GM18870 (cell line): ENCODE measurements around the gene PTGES3.
"Not testable (repeated sequence)": the region's sequence is repeated elsewhere in the genome, so short reads cannot be mapped to it uniquely, and the experiment has no call there.

Experiments used
- ATAC-seq: cut with Tn5 transposase; IDR thresholded peaks from one replicate; pipeline ENCODE4 v1.9.1; 2021; ENCODE audit warnings: moderate library complexity; ENCODE audit not compliant: unreplicated experiment

The PTGES3 gene

DNA sequence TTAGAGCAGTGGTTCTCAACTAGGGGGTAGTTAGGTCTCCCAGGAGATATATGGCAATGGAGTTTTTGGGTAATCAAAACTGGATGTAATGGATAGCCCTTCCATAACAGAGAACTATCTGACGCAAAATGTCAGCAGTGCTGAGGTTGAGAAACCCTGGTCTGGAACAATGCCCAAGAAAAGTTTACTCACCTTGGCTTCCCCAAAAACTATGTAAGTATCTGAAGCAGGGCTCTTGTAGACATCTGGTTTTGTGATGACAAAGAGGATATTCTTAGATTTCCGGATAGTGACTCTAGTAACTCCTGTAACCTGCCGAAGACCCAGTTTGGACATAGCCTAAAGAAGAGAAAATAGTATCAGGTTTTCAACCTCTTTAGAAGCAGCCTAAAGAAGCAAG, 25.3 kb upstream of the PTGES3 start:
- ATAC-seq: no peak

DNA sequence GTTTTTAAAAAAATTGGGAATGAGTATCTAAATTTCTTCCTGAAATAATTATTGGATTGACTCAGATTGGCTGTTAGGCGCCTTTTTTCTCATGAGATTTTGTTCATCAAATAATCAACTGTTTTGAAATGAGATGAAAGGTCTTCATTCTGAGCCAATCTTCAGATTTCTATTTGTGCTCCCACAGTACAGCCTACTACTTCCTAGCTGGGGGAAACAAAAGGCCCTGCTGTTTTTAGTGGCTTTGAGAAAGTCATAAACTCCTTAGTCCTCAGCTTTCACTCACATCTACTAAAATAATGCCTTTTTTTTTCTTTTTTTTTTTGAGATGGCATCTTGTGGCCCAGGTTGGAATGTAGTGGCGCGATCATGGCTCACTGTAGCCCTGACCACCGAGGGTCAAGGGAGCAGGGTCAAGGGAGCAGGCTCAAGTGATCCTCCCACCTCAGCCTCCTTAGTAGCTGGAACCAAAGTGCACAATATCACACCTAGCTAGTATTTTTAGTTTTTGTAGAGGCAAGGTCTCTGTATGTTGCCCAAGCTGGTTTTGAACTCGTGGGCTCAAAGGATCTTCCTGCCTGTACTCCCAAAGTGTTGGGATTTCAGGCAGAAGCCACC, 21.8 kb upstream of the PTGES3 start:
- ATAC-seq: no peak

DNA sequence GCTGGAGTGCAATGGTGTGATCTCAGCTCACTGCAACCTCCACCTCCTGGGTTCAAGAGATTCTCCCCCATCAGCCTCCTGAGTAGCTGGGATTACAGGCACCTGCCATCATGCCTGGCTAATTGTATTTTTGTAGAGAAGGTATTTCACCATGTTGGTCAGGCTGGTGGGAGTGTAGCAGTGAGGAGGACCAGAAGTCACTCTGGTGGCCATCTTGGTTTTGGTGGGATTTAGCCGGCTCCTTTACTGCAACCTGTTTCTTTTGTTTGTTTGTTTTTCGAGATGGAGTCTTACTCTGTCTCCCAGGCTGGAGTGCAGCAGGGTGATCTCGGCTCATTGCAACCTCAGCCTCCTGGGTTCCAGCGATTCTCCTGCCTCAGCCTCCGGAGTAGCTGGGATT, 16.4 kb upstream of the PTGES3 start:
- not testable (repeated sequence) for ATAC-seq

DNA sequence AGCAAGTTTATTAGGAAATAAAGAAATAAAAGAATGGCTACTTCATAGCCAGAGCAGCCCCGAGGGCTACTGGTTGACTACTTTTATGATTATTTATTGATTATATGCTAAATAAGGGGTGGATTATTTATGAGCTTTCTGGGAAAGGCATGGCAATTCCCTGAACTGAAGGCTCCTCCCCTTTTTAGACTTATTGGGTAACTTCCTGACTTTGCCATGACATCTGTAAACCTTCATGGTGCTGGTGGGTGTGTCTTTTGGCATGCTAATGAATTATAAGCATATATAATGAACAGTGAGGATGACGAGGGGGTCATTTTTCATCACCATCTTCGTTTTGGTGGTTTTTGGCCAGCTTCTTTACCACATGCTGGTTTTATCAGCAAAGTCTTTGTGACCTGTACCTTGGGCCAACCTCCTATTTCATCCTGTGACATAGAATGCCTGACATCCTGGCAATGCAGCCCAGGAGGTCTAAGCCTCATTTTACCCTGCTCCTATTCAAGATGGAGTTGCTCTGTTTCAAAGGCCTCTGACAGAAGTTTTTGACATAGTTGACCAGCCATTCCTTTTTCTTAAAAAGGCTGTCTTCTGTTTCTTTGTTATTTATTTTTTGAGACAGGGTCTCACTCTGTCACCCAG, 11.1 kb upstream of the PTGES3 start:
- no peak for ATAC-seq

DNA sequence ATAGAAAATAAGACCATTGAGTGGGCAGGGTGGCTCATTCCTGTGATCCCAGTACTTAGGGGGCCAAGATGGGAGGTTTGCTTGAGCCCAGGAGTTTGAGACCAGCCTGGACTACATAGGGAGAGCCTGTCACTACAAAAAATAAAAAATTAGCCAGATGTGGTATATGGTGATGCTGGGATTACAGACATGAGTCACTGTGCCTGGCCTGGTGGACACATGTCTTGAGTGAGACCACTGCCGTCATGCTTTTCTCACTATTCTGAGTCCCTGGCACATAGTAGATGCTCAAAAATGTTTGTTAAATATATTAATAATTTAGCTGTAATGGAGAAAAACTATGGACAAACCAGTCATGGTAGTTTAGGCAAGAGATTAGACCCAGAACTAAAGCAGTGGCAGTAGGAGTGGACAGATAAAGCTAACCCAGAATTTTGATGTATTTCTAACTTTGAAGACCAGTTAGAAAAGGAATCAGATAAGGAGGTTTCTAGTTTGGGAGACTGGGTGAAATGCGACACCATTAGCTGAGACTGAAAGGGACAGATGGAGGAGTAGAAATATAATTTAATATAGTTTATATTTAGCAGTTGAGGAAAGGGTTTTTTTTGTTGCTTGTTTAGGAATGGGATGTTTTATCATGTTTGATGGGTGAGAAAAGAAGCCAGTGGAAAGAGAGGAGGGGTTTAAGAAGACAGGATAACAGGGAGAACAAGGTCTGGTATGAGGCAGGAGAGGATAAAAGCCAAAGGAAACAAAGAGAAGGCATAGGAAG, 7.4 kb upstream of the PTGES3 start:
- no peak for ATAC-seq

DNA sequence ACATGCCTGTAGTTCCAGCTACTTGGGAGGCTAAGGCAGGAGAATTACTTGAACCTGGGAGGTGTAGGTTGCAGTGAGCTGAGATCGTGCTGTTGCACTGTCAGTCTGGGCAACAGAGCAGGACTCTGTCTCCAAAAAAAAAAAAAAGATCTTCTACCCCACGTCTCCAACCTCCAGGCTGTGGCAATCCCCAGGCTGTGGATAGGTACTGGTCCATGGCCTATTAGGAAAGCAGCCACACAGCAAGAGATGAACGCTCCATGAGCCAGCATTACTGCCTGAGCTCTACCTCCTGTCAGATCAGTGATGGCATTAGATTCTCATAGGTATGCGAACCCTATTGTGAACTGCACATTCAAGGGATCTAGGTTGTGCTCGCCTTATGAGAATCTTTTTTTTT, 6.1 kb upstream of the PTGES3 start:
- ATAC-seq: no peak

DNA sequence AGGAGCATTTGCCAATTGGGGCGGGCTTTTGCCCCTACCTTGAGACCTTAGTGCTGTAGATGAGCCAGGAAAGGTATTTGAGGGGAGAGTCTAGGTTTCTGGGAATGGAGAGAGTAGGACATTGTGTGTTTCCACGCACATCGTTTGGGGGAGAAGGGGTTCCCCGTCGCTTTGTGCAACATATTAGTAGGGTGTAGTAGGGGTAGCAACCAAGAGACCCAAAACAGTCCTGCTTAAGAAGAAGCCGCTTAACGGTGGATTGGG, 694 bp upstream of the PTGES3 start:
- ATAC-seq: peak; percentile 2

DNA sequence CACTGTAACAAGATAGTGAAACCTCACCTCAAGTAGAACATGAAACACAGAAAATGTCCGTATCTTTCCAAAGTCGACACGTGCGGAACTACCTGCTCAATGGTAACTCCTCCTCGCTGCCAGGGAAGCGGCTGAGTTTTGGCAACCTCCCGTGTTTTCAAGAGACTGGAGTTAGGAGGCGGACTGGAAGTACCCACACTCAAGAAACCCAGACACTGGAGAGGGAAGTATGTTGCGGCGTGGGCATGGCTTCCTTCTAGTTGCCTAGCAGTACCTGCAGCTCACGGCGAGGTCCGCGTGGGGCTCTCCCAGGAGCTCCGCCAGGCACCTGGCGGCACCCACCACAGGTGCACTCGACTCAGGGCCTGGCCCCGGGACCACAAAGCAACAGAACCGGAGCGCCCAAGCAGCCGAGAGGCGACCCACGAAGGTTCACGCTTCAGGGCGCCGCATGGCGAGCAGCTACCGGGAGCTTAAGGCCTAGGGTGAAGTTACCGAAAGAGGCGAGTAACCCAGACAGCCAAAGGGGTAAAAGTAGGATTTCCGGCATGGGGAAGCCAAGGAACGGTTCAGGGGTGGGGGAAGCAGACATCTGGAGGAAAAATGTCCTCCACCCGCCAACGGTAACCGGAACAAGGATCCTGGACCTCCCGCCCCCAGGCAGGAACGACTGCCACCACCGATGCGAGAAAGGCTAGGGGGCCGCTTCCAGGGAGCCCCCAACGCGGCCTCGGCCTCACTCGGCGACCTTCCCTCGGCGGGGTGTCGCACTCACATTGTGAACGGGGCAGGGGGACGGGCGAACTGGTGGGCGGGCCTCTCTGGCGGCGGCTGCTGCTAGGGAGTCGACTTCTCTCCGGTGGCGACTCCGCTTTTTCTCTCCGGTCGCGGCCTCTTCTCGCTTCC, 608 bp downstream of the PTGES3 start:
- ATAC-seq: peak; percentile 6

DNA sequence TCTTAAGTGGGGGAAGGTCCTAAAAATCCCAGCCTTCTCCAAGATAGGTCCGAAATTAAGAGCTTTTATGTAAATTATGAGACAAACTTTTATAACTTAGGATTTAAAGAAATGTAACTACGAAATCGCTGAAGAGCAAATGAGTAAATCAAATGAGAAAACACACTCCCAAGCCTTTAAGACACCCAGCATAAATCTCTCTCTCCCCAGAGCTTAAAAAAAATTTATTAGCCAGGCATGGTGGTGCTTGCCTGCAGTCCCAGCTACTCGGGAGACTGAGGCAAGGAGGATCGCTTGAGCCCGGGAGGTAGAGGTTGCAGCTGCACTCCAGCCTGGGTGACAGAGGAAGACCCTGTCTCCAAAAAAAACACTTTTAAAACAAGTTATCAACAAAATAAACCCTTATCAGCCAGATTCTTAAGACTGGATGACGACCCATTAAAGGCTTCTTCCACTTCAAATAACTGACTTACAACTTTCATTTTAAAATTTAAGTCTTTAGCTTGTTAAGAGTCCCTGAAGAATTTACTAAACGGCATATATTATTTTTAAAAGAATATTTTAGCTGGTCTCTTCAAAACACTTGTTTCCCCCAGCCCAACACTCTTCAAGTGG, 3.2 kb downstream of the PTGES3 start:
- ATAC-seq: no peak

DNA sequence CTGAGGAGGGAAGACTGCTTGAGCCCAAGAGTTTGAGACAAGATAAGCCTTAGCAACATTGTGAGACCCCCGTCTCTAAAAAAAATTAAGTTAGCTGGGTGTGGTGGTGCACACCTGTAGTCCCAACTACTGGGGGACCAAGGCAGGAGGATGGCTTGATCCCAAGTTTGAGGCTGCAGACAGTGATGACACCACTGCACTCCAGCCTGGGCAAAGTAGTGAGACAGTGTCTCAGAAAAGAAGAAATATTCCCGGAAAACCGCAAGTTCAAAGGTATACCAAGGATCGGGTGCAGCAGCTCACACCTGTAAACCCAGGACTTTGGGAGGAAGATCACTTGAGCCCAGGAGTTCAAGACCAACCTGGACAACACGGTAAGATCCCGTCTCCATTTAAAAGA, 5.8 kb downstream of the PTGES3 start:
- ATAC-seq: no peak

DNA sequence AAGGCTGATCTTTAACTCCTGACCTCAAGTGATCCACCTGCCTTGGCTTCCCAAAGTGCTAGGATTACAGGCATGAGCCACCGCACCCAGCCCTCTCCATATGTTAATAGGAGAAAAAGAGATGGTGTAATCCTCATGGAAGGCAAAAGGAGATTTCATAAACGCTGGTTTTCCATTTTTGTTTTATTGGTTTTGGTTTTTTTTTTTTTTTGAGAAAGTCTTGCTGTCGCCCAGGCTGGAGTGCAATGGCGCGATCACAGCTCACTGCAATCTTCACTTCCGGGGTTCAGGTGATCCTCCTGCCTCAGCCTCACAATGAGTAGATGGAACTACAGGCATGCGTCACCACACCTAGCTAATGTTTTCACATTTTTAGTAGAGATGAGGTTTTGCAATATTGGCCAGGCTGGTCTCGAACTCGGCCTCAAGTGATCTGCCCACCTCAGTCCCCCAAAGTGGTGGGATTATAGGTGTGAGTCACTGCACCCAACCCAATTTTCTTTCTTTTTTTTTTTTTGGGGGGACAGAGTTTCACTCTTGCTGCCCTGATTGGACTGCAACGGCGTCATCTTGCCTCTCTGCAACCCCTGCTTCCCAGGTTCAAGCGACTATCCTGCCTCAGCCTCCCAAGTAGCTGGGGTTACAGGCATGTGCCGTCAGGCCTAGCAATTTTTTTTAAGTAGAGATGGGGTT, 8.1 kb downstream of the PTGES3 start:
- ATAC-seq: no peak

DNA sequence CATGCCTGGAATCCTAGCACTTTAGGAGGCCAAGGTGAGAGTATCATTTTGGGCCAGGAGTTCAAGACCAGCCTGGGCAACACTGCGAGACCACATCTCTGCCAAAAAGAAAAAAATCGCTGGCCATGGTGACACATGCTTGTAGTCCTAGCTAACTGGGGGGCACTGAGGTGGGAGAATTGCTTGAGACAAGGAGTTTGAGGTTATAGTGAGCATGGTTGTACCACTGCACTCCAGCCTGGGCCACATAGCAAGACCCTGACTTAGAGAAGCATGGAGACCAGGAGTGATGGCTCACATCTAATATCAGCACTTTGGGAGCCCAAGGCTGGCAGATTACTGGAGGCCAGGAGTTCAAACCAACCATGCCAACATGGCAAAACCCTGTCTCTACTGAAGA, 9.2 kb downstream of the PTGES3 start:
- no peak for ATAC-seq

DNA sequence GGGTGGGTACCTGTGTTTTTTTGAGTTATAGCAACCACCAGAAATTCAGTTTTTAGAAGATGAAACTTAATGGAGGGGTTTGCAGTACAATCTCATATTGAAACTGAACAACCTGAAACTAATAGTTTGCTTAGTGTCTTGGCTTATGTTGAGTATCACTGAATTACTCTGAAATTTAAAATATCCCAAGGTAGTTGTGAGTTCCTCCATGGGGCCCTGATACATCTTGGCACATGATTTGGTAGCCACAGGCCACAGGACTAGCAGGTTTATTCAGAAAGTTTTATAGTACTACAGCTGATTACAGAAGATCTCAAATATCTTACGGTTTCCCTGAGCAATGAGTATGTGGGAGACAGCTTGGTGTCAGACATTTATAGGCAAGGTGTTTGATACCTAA, 10.4 kb downstream of the PTGES3 start:
- ATAC-seq: peak; percentile 64

DNA sequence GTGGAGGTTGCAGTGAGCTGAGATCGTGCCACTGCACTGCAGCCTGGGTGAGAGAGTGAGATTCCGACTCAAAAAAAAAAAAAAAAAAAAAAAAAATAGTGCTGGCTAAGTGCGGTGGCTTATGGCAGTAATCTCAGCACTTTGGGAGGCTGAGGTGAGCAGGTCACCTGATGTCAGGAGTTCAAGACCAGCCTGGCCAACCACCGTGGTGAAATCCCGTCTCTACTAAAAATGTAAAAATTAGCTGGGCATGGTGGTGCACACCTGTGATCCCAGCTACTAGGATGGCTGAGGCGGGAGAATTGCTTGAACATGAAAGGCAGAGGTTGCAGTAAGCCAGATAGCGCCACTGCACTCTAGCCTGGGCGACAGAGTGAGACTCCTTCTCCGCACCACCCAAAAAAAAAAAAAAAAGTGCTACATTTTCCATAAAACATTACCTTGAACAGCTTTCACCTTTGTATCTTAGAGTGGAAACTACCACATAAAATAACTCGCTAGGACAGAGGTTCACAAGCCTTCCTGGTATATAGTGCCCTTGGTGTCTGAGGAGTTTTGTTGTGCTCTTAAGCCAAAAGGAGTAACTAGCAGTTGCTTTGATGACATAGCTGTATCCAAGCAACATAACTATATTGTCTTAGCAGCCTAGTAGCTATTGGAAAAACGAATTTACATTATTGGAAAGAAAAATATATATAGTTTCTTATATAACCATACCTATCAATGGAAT, 11.1 kb downstream of the PTGES3 start:
- ATAC-seq: no peak

DNA sequence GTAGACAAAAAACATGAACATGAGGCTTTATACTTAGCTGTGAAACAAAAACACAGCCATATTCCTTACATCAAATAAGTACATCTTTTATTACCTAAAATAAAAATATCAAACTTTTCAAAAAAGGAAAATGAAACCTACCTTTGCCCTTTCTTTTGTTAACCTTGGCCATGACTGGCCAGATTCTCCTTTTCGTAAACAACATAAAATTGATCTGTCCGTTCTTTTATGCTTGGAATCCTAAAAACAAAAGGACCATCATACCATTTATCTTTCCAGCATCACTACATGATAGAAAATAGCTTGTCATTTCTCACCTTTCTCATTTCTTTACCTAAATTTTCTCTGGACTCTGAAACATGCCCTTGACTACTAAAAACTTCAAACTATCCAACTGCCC, 16.5 kb downstream of the PTGES3 start:
- ATAC-seq: no peak

DNA sequence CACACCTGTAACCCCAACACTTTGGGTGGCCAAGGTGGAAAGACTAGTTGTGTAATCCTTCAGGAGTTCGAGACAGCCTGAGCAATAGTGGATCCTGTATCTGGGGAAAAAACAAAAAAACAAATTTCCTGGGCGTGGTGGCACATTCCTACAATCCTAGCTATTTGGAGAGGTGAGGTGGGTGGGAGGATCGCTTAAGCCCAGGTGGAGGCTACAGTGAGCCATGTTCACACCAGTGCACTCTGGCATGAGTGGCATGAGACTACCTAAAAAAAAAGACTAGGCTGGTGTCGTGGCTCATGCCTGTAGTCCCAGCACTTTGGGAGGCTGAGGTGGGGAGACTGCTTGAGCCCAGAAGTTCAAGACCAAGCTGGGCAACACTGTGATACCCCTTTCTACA, 17.2 kb downstream of the PTGES3 start:
- ATAC-seq: no peak

DNA sequence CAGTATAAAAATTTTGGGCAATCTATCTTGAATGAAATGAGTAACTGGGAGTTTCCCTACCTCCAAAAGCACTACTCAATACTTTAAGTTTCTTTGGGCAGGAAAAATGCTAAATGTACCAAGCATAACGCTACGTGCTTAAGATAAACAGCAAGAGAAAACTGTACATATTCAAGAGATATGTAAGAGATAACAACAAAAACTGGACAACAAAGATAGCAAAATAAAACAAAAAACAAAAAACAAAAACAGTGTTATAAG, 20.0 kb downstream of the PTGES3 start:
- no peak for ATAC-seq

DNA sequence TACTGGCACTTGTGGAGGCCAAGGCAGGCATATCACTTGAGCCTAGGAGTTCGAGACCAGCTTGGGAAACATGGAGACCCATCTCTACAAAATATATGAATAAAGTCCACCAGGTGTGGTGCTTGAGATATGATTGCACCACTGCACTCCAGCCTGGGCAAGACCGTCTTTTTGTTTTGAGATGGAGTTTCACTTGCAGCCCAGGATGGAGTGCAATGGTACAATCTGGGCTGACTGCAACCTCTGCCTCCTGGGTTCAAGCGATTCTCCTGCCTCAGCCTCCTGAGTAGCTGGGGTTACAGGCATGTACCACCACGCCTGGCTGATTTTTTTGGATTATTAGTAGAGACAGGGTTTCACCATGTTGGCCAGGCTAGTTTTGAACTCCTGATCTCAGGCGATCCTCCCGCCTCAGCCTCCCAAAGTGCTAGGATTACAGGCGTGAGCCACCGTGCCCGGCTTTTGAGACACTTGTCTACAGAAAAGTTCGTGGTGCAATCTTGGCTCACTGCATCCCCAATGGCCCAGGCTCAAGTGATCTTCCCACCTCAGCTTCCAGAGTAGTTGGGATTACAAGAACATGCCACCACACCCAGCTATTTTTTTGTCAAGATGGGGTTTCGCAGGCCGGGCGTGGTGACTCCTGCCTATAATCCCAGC, 26.0 kb downstream of the PTGES3 start:
- no peak for ATAC-seq

DNA sequence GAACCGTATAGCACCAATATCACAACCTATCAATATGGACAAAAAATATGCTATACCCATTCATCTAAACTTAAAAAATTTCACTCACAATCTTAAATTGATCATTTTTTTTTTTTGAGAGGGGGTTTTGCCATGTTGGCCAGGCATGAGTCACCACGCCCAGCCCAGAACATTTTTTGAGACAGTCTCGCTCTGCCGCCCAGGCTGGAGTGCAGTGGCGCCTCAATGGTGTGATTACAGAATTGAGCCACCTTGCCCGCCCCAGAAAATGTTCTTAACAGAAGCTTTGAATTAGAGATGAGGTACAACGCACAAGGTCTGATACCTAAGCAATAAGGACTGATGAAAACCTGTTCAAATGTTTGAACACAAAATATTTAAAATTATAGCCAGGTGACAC, 26.5 kb downstream of the PTGES3 start:
- ATAC-seq: no peak

DNA sequence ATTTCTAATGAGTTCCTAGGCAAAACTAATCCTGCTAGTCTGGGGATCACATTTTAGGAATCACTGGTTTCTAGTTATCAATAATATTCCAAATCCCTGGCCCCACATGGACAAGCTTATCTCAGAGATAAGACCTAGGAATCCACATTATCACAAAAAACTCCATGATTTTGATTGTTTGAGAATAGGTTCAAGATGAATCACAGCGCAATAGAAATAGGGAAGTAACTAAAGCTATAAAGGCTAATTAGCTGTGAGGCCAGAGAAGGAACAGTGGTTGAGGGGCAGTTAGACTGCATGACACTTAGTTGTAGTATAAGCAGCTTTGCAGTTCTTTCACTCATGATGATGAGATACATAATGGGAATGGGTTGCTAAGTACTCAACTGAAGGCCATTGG, 29.2 kb downstream of the PTGES3 start:
- no peak for ATAC-seq
